ENCODE measurements around the gene ANKRD34C.

GRCh38 chr15:79321876-79322275 lies 39.4 kb downstream of the ANKRD34C start:
- TF ChIP-seq EZH2 (IDR thresholded peaks at IDR 0.05), result no peak
- TF ChIP-seq POLR2AphosphoS5 (IDR thresholded peaks at IDR 0.05; ENCODE audit: borderline replicate concordance, low read depth, low read length), result no peak
- TF ChIP-seq FOXP2 (optimal IDR thresholded peaks at IDR 0.05; ENCODE audit: control extremely low read depth, extremely low read length, insufficient read depth), result no peak
